GM15510 (cell line): ENCODE measurements around the gene EPAS1.

Experiments
- POLR2A ChIP-seq: IDR thresholded peaks from 3 replicates; pipeline ENCODE4 v1.6.1; 2011; ENCODE audit warnings: borderline replicate concordance; ENCODE audit not compliant: insufficient read length; ENCODE audit errors: extremely low read depth

The EPAS1 gene

DNA sequence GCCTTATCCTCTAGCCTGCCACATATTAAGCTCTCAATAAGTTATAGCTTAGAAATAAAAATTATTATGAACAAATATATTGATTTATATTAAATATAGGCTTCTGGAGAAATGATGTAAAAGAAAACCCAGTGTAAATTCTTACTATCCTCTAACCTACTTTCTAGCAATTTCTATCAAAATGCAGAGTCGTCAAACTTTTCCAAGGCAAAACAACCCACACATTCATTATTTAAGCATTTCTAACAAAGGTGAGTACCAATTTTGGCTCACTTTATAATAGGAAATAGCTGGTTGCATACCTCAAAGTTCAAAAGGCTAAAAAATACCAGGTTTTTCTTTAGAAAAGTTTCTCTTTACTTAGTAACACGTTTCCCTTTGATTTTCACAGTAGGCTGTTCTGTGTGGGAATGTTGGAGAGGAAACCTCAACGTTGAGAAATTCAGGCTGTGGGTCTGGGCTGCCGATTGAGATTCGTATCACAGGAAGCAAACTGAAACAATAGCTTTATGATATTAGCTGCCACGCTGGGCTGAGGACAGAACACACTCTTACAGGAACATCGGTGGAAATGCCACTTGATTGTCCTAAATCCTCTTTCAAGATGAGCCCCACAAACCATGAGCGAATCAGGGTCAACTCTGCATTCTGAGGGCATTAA is 53.0 kb downstream of the EPAS1 start:
- no peak for TF ChIP-seq POLR2A

GRCh38 chr2:46351098-46351749 is 54.0 kb downstream of the EPAS1 start:
- no peak for TF ChIP-seq POLR2A

GRCh38 chr2:46351750-46352138 is 54.5 kb downstream of the EPAS1 start:
- no peak for TF ChIP-seq POLR2A

DNA sequence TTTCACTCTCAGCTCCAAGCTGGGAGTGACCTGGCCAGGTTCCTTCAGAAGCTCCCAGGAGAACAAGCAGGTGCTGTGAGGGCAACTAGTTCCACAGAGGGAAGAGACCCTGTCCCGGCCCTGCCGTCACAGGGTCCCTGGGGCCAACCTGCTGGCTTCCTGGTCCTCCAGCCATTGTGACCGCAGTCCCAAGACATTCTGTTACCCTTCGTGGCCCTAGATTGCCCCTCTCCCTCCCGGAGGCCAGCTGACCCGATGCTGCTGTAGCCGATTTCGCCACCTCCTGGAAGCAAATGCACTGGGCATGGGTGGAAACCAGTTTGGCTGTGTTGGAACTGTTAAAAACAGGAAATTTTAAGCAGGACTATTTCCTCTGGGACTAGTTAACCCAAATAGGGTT is 55.4 kb downstream of the EPAS1 start:
- TF ChIP-seq POLR2A, result no peak

- TF ChIP-seq POLR2A, result no peak
Observed at GRCh38 chr2:46353509-46353908, 56.3 kb downstream of the EPAS1 start.

- TF ChIP-seq POLR2A, result no peak
Observed at GRCh38 chr2:46355756-46356155, 58.5 kb downstream of the EPAS1 start.

DNA sequence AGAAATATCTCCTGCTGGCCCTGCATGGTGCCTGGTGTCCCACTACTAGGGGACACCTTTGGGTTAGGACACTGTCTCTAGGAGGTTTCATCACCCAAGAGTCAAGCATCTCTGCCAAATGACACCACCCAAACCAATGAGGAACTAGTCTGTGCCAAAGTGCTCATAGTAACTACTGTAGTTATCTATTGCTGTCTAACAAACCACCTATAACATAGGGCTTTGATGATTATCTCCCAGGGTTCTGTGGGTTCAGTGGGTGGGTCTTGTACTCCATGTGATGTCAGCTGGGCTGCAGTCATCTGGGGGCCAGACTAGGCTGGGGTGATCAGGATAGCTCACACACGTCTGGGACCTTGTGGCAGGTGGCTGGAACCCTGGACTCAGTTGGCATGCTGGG is 59.8 kb downstream of the EPAS1 start:
- TF ChIP-seq POLR2A, result no peak

GRCh38 chr2:46358713-46359112 is 61.5 kb downstream of the EPAS1 start:
- no peak for TF ChIP-seq POLR2A

GRCh38 chr2:46360303-46360702 is 63.1 kb downstream of the EPAS1 start:
- no peak for TF ChIP-seq POLR2A

- no peak for TF ChIP-seq POLR2A
Observed at GRCh38 chr2:46361920-46362666, 64.9 kb downstream of the EPAS1 start.

- TF ChIP-seq POLR2A, result no peak
Observed at GRCh38 chr2:46362667-46363012, 65.4 kb downstream of the EPAS1 start.

DNA sequence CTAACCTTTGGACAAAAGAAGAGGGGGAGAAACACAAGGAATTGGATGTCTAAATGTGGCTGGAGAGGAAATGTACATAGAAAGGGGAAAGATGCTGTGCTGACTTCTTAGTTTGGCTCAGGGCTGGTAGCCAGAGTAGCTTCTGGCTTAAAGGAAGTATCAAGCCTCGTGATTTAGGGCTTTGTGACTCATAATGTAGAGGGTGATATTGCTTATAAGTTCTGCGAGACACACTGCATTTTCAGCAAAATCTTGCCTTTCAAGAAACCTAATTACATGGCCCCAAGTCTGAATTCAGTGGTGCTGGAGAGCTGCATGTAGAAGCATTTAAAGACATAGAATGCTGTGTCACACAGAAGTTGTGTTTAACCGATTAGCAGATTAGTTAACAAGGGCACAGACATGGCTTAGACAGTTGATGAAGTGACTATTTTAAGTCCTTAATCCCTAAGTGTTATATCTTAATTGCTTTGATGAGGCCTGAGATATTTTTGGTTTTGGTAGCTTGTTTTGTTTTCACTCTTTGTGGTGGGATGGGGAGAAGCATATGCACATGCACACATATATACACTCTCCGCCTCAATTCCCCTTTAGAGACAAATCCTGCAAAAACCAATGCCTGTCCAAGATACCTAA is 66.4 kb downstream of the EPAS1 start:
- no peak for TF ChIP-seq POLR2A

GRCh38 chr2:46364797-46365457 is 67.7 kb downstream of the EPAS1 start:
- no peak for TF ChIP-seq POLR2A

- TF ChIP-seq POLR2A, result no peak
Observed at GRCh38 chr2:46365913-46366667, 68.9 kb downstream of the EPAS1 start.
